Retina (tissue), 1 donor: ENCODE results near the gene TERC.
"Not testable (repeated sequence)": the region's sequence is repeated elsewhere in the genome, so short reads cannot be mapped to it uniquely, and the experiment has no call there.

ENCODE experiments used
- DNase-seq: peaks from one replicate; pipeline ENCODE4 v3.0.0-alpha.2; 2016

TERC gene

DNA sequence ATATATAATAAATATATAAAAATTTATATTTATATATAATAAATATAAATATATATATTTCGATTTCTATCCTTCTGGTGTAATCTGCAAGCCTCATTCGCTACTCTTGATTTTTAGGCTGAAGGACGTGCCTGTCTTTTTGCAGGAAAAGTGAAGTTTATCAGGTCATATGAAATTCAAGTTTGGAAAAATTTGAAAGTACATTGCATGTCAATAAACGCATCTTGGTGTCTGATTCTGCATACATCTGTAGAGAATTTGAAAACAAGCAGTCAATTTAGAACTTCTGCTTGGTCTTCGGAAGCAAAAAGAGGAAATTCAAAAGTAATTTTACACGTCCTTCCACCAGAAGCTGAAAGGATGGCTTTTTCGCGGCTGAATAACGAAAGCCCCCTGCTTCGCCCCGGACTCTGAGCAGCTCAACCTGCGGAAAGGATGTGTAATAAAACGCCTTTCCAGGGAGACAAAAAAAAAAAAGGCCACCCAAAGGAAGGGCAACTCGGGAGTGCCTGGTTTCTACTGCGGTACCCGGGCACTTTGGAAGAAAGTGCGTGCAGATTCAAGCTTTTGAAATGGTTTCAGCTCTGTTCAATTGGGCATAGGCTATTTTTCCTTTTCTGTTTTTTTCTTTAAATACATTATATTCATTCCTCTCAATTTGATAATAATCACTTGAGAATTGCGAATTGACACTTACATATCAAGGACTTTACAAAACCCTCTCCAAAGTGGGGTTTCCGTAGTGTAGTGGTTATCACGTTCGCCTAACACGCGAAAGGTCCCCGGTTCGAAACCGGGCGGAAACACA lies 6.8 kb upstream of the TERC start:
- peak; percentile 95 for DNase-seq

- peak; percentile 92 for DNase-seq
These were observed 4.7 kb upstream of the TERC start, which contains the start of gene ACTRT3 for GRCh38 chr3:169769287-169770181. Gene ACTRT3, minus strand, starts transcription at chr3:169769561. Its CDS starts 41 bp downstream, at chr3:169769520.

- no peak for DNase-seq
These were observed 463 bp downstream of the TERC start for GRCh38 chr3:169764312-169764881.

- DNase-seq: no peak
These were observed 4.4 kb downstream of the TERC start for GRCh38 chr3:169760479-169760878.

DNA sequence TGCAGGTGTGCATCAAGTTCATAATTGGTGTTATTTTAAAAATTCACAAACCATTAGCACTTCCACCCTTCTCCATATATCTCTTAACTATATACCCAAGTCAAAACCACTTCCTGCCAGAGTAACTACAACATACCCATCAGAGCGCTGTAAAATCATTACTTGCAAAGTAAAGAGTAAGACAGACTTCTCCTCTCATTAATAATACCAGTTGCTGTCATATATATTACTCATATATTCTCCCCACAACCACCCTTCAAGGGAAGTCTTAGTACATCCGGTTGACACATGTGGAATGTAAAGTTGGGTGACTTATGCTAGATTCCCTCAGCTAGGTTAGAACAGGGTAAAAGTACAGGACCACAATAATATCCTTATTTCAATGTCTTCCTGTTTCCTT lies 5.6 kb downstream of the TERC start:
- no peak for DNase-seq

DNA sequence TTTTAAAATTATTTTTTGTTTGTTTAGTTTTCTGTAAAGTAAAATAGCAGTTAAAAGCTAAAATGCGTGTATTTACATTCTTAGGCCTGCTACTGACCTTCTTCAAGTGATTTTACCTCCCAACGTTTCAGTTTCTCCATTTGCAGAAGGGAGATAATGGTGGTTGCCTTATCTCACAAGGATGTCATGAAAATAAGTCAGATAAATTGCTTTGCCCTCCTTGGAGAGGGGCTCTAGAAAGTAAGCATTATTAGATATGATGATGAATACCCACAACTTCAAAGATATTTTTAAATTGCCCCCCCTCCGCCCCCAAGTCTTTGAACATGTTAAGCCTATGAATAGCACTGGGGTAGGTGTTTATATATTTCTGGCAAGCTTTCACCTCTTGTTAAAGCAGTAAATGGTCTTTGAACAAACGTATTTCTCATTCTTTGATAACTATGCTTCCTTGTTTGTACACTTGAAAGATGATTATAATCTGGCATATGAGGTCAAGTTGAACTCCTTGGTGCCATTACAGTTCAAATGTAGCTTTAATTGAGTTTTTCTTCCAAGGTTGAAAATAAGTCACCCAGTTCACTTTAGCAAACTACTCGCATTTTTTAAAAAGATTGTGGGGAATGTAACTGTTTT lies 6.4 kb downstream of the TERC start:
- no peak for DNase-seq

DNA sequence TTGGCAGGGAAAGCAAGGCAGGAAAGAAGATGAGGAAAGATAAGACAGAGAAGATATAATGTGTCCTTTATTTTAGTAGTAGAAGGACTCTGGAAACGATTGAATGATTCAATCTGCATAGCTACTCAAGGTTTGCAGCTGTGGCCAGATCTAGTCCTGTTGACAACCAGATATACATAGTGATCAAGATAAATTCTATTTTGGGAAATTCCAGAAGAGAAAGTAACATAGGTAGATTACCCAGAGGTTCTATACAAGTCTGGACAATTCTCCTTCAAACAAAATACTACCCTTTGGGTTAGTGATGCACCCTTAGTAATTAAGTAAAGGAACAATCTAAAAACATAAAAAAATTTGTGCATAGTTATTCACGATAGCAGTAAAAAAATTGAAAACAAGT lies 9.4 kb downstream of the TERC start:
- DNase-seq: no peak

DNA sequence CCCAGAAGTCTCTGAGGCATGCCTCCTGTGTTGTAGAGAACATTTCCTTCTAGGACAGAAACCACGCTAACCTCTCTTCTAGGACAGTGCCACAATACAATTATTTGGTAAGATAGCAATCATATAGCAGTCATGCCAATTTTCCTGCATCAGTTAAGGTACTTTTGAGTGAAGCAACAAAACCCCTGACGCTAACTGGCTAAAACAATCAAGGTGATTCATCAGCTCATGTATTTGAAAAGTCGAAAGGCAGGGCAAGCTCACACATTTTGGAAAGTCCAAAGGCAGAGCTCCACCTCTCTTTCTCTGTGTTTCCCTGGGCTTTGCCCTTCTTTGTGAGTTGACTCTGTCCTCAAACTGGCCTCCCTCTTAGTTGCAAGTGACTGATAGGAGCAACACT lies 10.1 kb downstream of the TERC start:
- no peak for DNase-seq

- no peak for DNase-seq
These were observed 13.0 kb downstream of the TERC start for GRCh38 chr3:169751875-169752274.

DNA sequence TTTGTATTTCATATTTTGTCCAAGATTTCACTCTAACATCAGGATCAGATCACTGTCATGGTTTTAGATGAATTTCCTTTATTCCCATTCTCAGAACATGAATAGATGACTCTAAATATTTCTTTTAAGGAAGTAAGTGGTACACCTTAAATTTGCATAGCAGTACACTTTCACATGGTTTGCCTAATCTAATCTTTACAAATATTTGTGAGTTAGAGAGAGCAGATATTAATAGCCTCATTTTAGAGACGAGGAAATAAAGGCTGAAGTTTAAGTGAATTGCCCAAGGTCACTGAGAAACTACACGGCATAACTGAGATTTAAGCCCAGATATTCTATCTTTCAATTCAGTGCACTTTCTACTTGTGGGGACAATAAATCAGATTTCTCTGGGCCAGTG lies 14.2 kb downstream of the TERC start:
- DNase-seq: no peak

GRCh38 chr3:169748670-169749069 lies 16.2 kb downstream of the TERC start:
- DNase-seq: no peak

- no peak for DNase-seq
These were observed 17.9 kb downstream of the TERC start for GRCh38 chr3:169746924-169747323.

DNA sequence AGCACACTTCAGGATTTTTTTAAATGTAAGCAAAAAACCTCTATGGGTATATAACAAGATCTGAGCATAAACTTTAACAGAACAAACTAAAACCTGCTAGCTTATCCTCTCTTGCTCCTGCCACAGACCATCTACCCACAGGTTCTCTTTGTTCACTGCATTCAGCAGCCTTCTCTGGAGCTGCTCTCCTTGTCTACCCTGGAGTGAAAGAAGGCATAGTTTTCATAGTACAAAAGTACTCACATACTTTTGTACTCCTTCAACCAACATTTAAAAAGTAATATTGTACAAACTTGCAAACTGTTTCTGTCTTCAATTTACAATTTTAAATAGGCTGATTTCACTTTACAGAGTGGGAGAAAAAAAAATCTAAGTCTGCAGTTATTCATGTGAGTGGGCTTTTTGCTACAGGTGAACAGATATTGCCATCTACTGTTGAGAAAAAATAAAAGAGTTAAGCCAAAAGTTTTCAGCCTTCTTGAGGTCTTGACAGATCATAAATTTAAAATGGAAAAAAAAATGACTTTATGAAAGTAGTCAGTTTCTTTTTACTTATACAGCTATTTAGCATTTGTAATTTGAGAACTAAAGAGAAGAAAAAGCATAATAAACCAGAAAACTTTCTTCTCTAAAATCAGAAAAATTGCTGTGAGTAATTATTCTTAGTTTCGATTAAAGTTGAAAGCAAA lies 20.4 kb downstream of the TERC start:
- no peak for DNase-seq

GRCh38 chr3:169739067-169739466 lies 25.8 kb downstream of the TERC start:
- DNase-seq: no peak

GRCh38 chr3:169731857-169732256 lies 33.0 kb downstream of the TERC start:
- DNase-seq: not testable (repeated sequence)

DNA sequence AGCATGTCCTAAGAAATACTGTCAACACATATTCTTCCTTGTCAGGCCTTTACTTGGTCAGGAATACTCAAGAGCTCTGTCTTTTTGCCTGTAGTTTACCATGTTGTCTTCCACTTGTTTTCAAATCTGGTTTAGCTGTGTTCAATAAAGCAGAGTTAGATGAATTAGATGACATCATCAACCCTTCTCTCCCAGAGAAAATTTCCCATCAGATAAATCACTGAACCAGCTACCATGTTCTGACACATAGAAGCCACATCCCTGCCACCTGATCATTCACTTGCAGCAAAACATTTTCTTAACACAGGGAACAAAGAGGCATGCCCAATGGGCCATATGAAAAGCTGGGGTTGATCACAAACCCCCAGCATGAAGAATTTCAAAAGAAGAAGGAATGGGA lies 42.1 kb downstream of the TERC start:
- no peak for DNase-seq

DNA sequence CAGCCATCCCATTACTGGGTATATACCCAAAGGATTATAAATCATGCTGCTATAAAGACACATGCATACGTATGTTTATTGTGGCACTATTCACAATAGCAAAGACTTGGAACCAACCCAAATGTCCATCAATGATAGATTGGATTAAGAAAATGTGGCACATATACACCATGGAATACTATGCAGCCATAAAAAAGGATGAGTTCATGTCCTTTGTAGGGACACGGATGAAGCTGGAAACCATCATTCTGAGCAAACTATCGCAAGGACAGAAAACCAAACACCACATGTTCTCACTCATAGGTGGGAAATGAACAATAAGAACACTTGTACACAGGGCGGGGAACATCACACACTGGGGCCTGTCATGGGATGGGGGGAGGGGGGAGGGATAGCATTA lies 46.4 kb downstream of the TERC start:
- not testable (repeated sequence) for DNase-seq
